Ureter (tissue), 1 donor: ENCODE results near the gene ZFYVE27. TPM values are rescaled to one million over a fixed set of nuclear protein-coding genes. Genes with fewer than 3 reads are reported as not detected.
A peak's percentile ranks its signal among the peaks of the same experiment; 100 is the strongest.

Source experiments
- DNase-seq: peaks from one replicate; pipeline ENCODE4 v3.0.0-alpha.2; 2020; ENCODE audit warnings: low spot score
- total RNA-seq: library from RNA; stranded (reverse); gene quantifications from one replicate; pipeline ENCODE4 v1.2.4, GENCODE V29; 2023
- donor health status: DM: yes; HTN: yes; CAD: no.

The ZFYVE27 gene
- total RNA-seq, 1 donor from 2014 or later = 33.8 TPM

GRCh38 chr10:97714401-97715258, 22.3 kb upstream of the ZFYVE27 start:
- DNase-seq = peak; percentile 88

- DNase-seq = no peak
Observed at GRCh38 chr10:97715259-97715874, 21.6 kb upstream of the ZFYVE27 start.

DNA sequence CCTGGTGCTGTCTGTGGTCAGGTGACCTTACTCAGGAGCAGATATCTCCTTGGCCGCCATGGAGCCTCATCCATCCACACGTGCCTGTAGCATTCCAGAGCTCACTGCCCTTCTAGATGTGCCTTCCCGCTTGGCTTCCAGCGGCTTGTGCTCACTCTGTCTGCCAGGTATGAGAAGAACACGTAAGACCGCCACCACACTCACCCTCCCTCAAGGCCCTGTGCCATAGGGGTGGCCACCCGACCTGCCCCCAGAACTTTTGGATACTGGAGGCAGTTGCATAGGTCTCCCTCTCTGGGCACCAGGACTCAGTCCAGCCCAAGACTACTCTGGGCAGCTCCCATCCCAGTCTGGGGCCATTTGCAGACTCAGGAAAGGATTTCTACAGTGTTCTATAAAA, 19.3 kb upstream of the ZFYVE27 start:
- no peak for DNase-seq

- no peak for DNase-seq
Observed at GRCh38 chr10:97718178-97718577, 18.8 kb upstream of the ZFYVE27 start.

DNA sequence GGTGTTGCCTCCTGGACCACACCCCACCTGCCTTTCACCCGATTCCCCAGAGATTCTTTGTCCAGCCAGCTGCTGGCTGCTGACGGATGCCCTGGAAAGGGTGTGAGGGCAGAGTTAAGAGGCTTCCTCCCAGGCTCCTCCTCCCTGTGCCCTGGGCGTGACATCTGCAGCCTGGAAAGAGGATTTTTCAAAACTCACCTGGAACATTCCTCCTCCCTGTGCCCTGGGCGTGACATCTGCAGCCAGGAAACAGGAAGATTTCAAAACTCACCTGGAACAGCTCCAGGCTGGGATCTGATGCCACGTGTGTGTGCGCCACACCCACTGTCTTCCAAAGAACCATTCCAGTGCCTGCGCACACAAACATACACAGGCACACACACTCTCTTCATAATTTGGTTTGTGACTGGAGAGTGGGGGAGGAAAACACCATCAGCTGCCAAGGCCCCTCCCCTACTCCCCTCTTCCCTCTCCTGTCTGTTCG, 18.2 kb upstream of the ZFYVE27 start:
- peak; percentile 82 for DNase-seq

DNA sequence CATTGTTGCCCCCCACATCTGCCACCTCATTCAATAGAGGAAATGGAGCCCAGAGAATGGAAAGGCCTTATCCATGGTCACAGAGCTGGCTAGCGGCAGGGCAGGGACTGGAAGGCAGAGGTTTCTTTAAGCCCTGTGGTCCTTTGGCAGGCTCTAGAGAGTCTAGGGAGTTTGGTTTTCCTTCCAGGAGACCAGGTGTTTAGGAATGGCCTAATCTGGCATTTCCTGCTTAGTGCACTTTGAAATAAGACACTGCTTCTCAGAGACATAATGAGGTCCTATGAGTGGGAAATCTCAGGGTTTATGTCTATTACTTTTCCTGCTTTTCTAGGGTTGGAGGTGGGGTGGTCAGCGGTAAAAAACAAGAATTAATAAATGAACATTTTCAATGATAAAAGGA, 17.3 kb upstream of the ZFYVE27 start:
- no peak for DNase-seq

GRCh38 chr10:97721871-97722780, 14.8 kb upstream of the ZFYVE27 start:
- DNase-seq = no peak

DNA sequence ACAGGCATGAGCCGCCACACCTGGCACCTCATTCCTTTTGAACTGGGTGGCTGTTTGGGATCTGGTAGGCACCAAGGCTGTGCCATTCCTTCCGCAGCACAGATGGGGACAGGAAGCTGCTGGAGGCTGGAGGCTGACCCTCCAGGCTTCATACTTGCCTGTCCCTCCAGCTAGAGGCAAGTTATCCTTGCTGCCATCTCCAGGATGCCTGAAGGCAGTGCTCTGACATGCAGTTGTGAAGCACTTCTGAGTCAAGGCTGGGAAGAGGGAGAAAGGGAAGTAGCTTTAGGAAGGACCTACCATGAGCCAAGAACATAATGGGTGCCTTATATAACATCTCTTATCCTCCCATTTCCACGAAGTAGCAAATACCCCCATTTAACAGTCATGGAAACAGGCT, 13.9 kb upstream of the ZFYVE27 start:
- no peak for DNase-seq

DNA sequence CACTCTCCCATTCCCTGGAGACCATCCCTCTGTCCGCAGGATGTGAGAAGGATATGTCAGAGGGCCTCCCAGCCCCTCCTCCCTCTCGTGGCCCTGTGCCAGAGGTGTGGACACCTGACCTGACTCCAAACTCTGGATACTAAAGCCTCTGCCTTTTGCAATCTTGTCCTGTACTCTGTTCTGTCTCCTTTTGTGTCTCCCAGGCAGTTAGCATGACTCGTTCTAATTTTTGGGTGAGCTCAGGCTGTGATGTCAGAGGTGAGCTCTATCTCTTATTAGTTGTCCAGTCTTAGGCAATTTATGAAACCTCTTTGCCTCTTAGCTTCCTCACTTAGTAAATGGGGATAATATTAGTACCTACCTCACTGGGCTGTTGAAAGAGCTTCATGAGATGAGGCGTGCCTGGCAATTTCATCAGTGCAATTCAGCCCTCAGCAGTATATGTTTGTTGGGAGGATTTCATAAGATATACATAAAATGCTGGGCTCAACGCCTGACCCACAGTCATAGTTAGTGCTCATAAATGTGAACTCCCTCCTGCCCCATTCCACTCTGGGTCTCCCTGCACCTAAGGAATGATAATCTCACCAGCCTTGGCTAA, 12.5 kb upstream of the ZFYVE27 start:
- no peak for DNase-seq

- DNase-seq = no peak
Observed at GRCh38 chr10:97726636-97727178, 10.2 kb upstream of the ZFYVE27 start.

DNA sequence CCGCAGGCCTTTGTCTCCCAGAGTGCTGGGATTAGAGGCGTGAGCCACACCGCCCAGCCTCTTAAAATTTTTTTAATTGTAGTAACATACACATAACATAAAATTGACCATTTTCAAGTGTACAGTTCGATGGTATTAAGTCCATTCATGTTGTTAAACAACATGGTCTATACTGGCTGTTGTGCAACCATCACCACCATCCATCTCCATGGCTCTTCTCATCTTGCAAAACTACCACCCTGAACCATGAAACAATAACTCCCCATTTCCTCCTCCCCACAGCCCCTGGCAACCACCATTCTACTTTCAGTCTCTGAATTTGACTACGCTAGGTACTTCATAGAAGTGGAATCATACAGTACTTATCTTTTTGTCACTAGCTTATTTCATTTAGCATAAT, 7.9 kb upstream of the ZFYVE27 start:
- DNase-seq = no peak

DNA sequence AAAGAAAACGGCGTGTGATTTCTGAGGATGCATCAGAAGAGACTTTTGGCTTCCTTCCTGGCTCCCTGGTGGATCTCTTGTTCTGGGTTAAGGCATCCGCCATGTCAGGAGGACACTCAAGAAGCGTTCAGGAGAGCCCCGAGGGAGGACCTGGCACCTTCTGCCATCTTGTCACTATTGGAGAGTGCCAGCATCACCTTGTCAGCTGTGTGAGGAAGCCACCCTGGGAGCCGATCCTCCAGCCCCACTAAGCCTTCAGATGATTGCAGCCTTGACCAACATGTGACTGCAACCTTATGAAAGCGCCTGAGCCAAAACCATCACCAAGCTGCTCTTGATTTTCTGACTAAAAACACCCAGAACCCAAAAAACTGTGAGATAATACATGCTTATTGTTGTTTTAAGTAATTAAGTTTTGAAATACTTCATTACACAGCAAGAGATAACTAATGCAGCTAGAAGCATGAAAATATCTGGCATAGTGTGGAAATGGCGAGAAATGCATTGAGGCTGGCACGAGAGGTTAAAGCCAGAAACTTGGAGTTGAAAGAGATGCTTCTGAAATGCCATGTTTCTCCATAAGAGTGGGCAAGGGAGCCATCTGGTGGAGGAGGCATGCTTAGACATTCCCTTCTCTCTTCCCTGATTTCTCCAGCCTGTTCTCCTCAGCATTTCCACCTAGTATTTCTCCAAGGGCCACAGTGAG, 5.4 kb upstream of the ZFYVE27 start:
- peak; percentile 76 for DNase-seq

GRCh38 chr10:97732052-97732359, 4.9 kb upstream of the ZFYVE27 start:
- no peak for DNase-seq

- DNase-seq = no peak
Observed at GRCh38 chr10:97733256-97733655, 3.7 kb upstream of the ZFYVE27 start.

GRCh38 chr10:97734021-97734420, 2.9 kb upstream of the ZFYVE27 start:
- no peak for DNase-seq

GRCh38 chr10:97736403-97736901, 476 bp upstream of the ZFYVE27 start:
- no peak for DNase-seq

GRCh38 chr10:97737770-97738265, 890 bp downstream of the ZFYVE27 start:
- no peak for DNase-seq

GRCh38 chr10:97738616-97739015, 1.7 kb downstream of the ZFYVE27 start:
- DNase-seq = no peak

- no peak for DNase-seq
Observed at GRCh38 chr10:97740613-97741012, 3.7 kb downstream of the ZFYVE27 start.

- no peak for DNase-seq
Observed at GRCh38 chr10:97743169-97743943, 6.4 kb downstream of the ZFYVE27 start.
